Transverse colon (tissue), 4 donors: Measurements from ENCODE around the gene INTS14. TPM values are rescaled to one million over a fixed set of nuclear protein-coding genes. Genes with fewer than 3 reads are reported as not detected.

Experiments
- DNase-seq: peaks from one replicate; pipeline ENCODE4 v3.0.0-alpha.2; 2019
- H3K27ac ChIP-seq, 4 donors: fragments of 200-600 bp; sonication (generic); 2 replicates each; pipeline ENCODE4 v1.5.1; 2016 to 2018; ENCODE audit warnings: inconsistent platforms in 4 of 4
- H3K27me3 ChIP-seq: fragments of 200-600 bp; sonication (generic); 2 replicates; pipeline ENCODE4 v1.5.1; 2017; ENCODE audit warnings: inconsistent platforms
- H3K36me3 ChIP-seq, 4 donors: fragments of 200-600 bp; sonication (generic); 2 replicates each; pipeline ENCODE4 v1.5.1; 2017 to 2019; ENCODE audit warnings: inconsistent platforms in 4 of 4
- H3K4me1 ChIP-seq, 4 donors: fragments of 200-600 bp; sonication (generic); 2 replicates each; pipeline ENCODE4 v1.5.1; 2017 to 2020; ENCODE audit warnings: inconsistent platforms in 4 of 4
- H3K4me3 ChIP-seq, 4 donors: fragments of 200-600 bp; sonication (generic); 1 replicate in 1 of 4; 2 replicates in 3 of 4; pipeline versions ENCODE4 v1.5.1 to v1.6.1; 2017 to 2019; ENCODE audit warnings: inconsistent platforms in 4 of 4
- H3K9me3 ChIP-seq, 2 donors: fragments of 200-600 bp; sonication (generic); 2 replicates each; pipeline ENCODE4 v1.5.1; 2017 to 2019; ENCODE audit warnings: inconsistent platforms in 2 of 2
- CTCF ChIP-seq, 5 experiments: fragments of 200-600 bp in 3 of 5; fragments of 450-650 bp in 2 of 5; sonication (generic) in 3 of 5; IDR thresholded peaks; 1 replicate in 2 of 5; 2 replicates in 3 of 5; pipeline ENCODE4 v1.5.1; 2016 to 2017; ENCODE audit warnings: antibody characterized with exemption in 5 of 5, inconsistent platforms in 3 of 5, mild to moderate bottlenecking in 2 of 5, moderate library complexity in 1 of 5
- EP300 ChIP-seq: sonication (generic); formaldehyde crosslinking; IDR thresholded peaks from one replicate; pipeline ENCODE4 v1.6.1; 2017; ENCODE audit warnings: antibody characterized with exemption, low read depth
- POLR2A ChIP-seq: fragments of 450-650 bp; IDR thresholded peaks from one replicate; pipeline ENCODE4 v1.6.1; 2016; ENCODE audit warnings: antibody characterized with exemption, mild to moderate bottlenecking, moderate library complexity
- POLR2AphosphoS5 ChIP-seq, 3 donors: sonication (generic); formaldehyde crosslinking; IDR thresholded peaks; one replicate each; pipeline ENCODE4 v1.6.1; 2016; ENCODE audit warnings: antibody characterized with exemption in 3 of 3
- whole genome bisulfite sequencing, 2 donors: methylation state at CpG; one replicate each; pipeline ENCODE4 v1.1.5; 2018; ENCODE audit warnings: low coverage in 1 of 2; 5-methylcytosine and 5-hydroxymethylcytosine counted together
- in situ Hi-C, 4 donors: fragments of 200-750 bp; cut with MboI; loops; one replicate each; pipeline versions ENCODE4 v1.15.0 to v1.15.1; 2017; ENCODE audit warnings: low sequenced_read_pairs in 3 of 4, low pct_ligation_motif_present in 1 of 4, low pct_unique_long_range_greater_than_20kb in 1 of 4
- intact Hi-C: fragments of 100-400 bp; cut with DNase I; formaldehyde crosslinking; loops from one replicate; pipeline ENCODE4 v1.15.1; 2023; ENCODE audit warnings: low total_unique reads
- total RNA-seq, 4 donors: library from RNA; depleted of rRNA; stranded (reverse); fragments of >200 nt; gene quantifications; one replicate each; pipeline ENCODE4 v1.1.0, GENCODE V29; 2016

Gene INTS14
- total RNA-seq, 4 donors from 2014 or later = 12.3 to 272 (median 37.2) TPM

- H3K36me3 ChIP-seq = no peaks in the 10 kb centered on the region
- H3K27me3 ChIP-seq = no peaks in the 10 kb centered on the region
- in situ Hi-C loops = no loop called here
- H3K4me1 ChIP-seq = peaks cover 16 to 33% (median 30%) of the 10 kb centered on the region in 4 donors
- intact Hi-C loops = no loop called here
- H3K9me3 ChIP-seq = no peaks in the 10 kb centered on the region
- WGBS, 2 donors = 62 to 67% methylated on average over 4 of the region's 4 CpGs
- TF ChIP-seq EP300 (no peak), POLR2AphosphoS5 (IDR thresholded peaks at IDR 0.05) (no peak), POLR2A (no peak), CTCF (IDR thresholded peaks at IDR 0.05) (no peak)
- H3K27ac ChIP-seq = no peak overlapping the region
- DNase-seq = no peak
- no peak overlapping the region for H3K4me3 ChIP-seq
These were observed 75.7 kb downstream of the INTS14 start for GRCh38 chr15:65535192-65535591.

- TF ChIP-seq POLR2AphosphoS5 (IDR thresholded peaks at IDR 0.05) = no peak
- no peak for TF ChIP-seq CTCF (IDR thresholded peaks at IDR 0.05)
- TF ChIP-seq EP300 = no peak
- TF ChIP-seq POLR2A = no peak
- intact Hi-C loops = no loop called here
- Histone ChIP-seq H3K4me1 (peaks cover 16 to 39% (median 32%) of the 10 kb centered on the region in 4 donors), H3K27ac (peak overlapping the region; percentile 14 to 86 (median 52)), H3K27me3 (no peaks in the 10 kb centered on the region), H3K9me3 (no peaks in the 10 kb centered on the region), H3K36me3 (no peaks in the 10 kb centered on the region), H3K4me3 (no peak overlapping the region)
- no peak for DNase-seq
- 55 to 56% methylated on average over 4 to 5 of the region's 5 CpGs for WGBS, 2 donors
- in situ Hi-C loops = no loop called here
These were observed 77.7 kb downstream of the INTS14 start for GRCh38 chr15:65533057-65533756.

GRCh38 chr15:65532738-65533051, 78.2 kb downstream of the INTS14 start:
- 22 to 63% methylated on average over 1 of the region's 1 CpG for WGBS, 2 donors
- intact Hi-C loops (no loop called here), in situ Hi-C loops (no loop called here)
- Histone ChIP-seq H3K9me3 (no peaks in the 10 kb centered on the region), H3K4me3 (no peak overlapping the region), H3K27ac (peak overlapping the region; percentile 14 to 86 (median 52)), H3K36me3 (no peaks in the 10 kb centered on the region), H3K4me1 (peaks cover 16 to 39% (median 32%) of the 10 kb centered on the region in 4 donors), H3K27me3 (no peaks in the 10 kb centered on the region)
- DNase-seq = no peak
- TF ChIP-seq POLR2A (no peak), EP300 (no peak), CTCF (IDR thresholded peaks at IDR 0.05) (no peak), POLR2AphosphoS5 (IDR thresholded peaks at IDR 0.05) (no peak)

- in situ Hi-C loops (no loop called here), intact Hi-C loops (no loop called here)
- DNase-seq = peak; percentile 90
- TF ChIP-seq POLR2AphosphoS5 (IDR thresholded peaks at IDR 0.05) (peak; percentile 37 to 66 (median 49)), POLR2A (peak; percentile 17), EP300 (no peak), CTCF (IDR thresholded peaks at IDR 0.05) (no peak)
- no peaks in the 10 kb centered on the region for H3K36me3 ChIP-seq
- no peaks in the 10 kb centered on the region for H3K9me3 ChIP-seq
- H3K27ac ChIP-seq = peak within 1 kb of the TSS; percentile 78 to 86 (median 82)
- H3K4me3 ChIP-seq = peak within 1 kb of the TSS; percentile 41 to 81 (median 60)
- H3K27me3 ChIP-seq = no peaks in the 10 kb centered on the region
- whole genome bisulfite sequencing, 2 donors = 0% methylated on average over 52 of the region's 88 CpGs; no CpG with 5 or more reads in 1 of the 2 donors
- H3K4me1 ChIP-seq = peaks cover 16 to 39% (median 32%) of the 10 kb centered on the region in 4 donors
These were observed 80.4 kb downstream of the INTS14 start, which contains the start of gene HACD3 for GRCh38 chr15:65530318-65531111. TSS of gene HACD3 (plus strand) at chr15:65530463. CDS start at chr15:65530632, 169 bp downstream.
